Breast epithelium (tissue), 4 donors: ENCODE measurements around the gene KCTD20. TPM values are rescaled to one million over a fixed set of nuclear protein-coding genes. Genes with fewer than 3 reads are reported as not detected.
A peak's percentile ranks its signal among the peaks of the same experiment; 100 is the strongest.
"Not testable (repeated sequence)": the region's sequence is repeated elsewhere in the genome, so short reads cannot be mapped to it uniquely, and the experiment has no call there.

Experiments used
- DNase-seq, 2 donors: peaks; one replicate each; pipeline ENCODE4 v3.0.0-alpha.2; 2019; ENCODE audit warnings: low spot score in 2 of 2
- H3K27ac ChIP-seq, 2 donors: fragments of 200-600 bp; sonication (generic) in 1 of 2; one replicate each; pipeline ENCODE4 v1.5.1; 2016 to 2019; ENCODE audit warnings: mild to moderate bottlenecking in 1 of 2
- H3K27me3 ChIP-seq, 2 donors: fragments of 200-600 bp; sonication (generic) in 1 of 2; one replicate each; pipeline versions ENCODE4 v1.5.1 to v1.6.0; 2017 to 2019; ENCODE audit warnings: control low read depth in 1 of 2, mild to moderate bottlenecking in 1 of 2
- H3K36me3 ChIP-seq: fragments of 200-600 bp; one replicate; pipeline ENCODE4 v1.5.1; 2019
- H3K4me1 ChIP-seq, 2 donors: fragments of 200-600 bp; sonication (generic); one replicate each; pipeline ENCODE4 v1.5.1; 2016 to 2019; ENCODE audit warnings: control low read depth in 1 of 2
- H3K4me3 ChIP-seq, 3 donors: fragments of 200-600 bp; sonication (generic); 1 replicate in 2 of 3; 2 replicates in 1 of 3; pipeline ENCODE4 v1.5.1; 2016 to 2019; ENCODE audit warnings: mild to moderate bottlenecking in 3 of 3, moderate library complexity in 2 of 3
- H3K9me3 ChIP-seq, 2 donors: fragments of 200-600 bp; sonication (generic) in 1 of 2; one replicate each; pipeline ENCODE4 v1.5.1; 2016 to 2019; ENCODE audit warnings: control low read depth in 1 of 2
- POLR2A ChIP-seq: fragments of 450-650 bp; IDR thresholded peaks from one replicate; pipeline ENCODE4 v1.6.1; 2016; ENCODE audit warnings: antibody characterized with exemption, mild to moderate bottlenecking, moderate library complexity
- POLR2AphosphoS5 ChIP-seq, 3 donors: sonication (generic); formaldehyde crosslinking; IDR thresholded peaks; one replicate each; pipeline ENCODE4 v1.6.1; 2017; ENCODE audit warnings: antibody characterized with exemption in 3 of 3
- intact Hi-C: fragments of 100-400 bp; cut with DNase I; formaldehyde crosslinking; loops from one replicate; pipeline ENCODE4 v1.15.1; 2023; ENCODE audit warnings: low total_unique reads
- total RNA-seq, 3 donors: library from RNA; depleted of rRNA; stranded (reverse); fragments of >200 nt; gene quantifications; one replicate each; pipeline ENCODE4 v1.1.0, GENCODE V29; 2016
- TF ChIP-seq, protein P1 (sequence below), 3 donors: fragments of 450-650 bp; IDR thresholded peaks; one replicate each; pipeline ENCODE4 v1.5.1; 2016 to 2017; ENCODE audit warnings: antibody characterized with exemption in 3 of 3, mild to moderate bottlenecking in 3 of 3, moderate library complexity in 3 of 3

The KCTD20 gene
- 10 to 100 TPM; 59.4 to 64.5 (median 61.6) TPM for total RNA-seq

- TF ChIP-seq POLR2AphosphoS5 (IDR thresholded peaks at IDR 0.05) = peak; percentile 54 to 68 (median 55)
- TF ChIP-seq, protein P1, sequence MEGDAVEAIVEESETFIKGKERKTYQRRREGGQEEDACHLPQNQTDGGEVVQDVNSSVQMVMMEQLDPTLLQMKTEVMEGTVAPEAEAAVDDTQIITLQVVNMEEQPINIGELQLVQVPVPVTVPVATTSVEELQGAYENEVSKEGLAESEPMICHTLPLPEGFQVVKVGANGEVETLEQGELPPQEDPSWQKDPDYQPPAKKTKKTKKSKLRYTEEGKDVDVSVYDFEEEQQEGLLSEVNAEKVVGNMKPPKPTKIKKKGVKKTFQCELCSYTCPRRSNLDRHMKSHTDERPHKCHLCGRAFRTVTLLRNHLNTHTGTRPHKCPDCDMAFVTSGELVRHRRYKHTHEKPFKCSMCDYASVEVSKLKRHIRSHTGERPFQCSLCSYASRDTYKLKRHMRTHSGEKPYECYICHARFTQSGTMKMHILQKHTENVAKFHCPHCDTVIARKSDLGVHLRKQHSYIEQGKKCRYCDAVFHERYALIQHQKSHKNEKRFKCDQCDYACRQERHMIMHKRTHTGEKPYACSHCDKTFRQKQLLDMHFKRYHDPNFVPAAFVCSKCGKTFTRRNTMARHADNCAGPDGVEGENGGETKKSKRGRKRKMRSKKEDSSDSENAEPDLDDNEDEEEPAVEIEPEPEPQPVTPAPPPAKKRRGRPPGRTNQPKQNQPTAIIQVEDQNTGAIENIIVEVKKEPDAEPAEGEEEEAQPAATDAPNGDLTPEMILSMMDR (IDR thresholded peaks at IDR 0.05) = peak in 1 of 3 donors; percentile 13
- TF ChIP-seq POLR2A = no peak
- Histone ChIP-seq H3K9me3 (no peaks in the 10 kb centered on the region), H3K4me1 (peaks cover 0 to 24% of the 10 kb centered on the region in 2 donors), H3K27ac (peak within 1 kb of the TSS; percentile 98 to 99), H3K36me3 (no peaks in the 10 kb centered on the region), H3K27me3 (no peaks in the 10 kb centered on the region), H3K4me3 (peak within 1 kb of the TSS; percentile 84 to 96 (median 95))
- intact Hi-C loops = no loop called here
- DNase-seq = peak; percentile 81 to 85
These were observed at the start of gene KCTD20, which contains the start of gene PXT1 for GRCh38 chr6:36442671-36443470. TSS of gene KCTD20 (plus strand) at chr6:36443000. CDS start at chr6:36470098, 27,098 bp downstream. TSS of gene PXT1 (minus strand) at chr6:36442854. CDS start at chr6:36426082, 16,772 bp downstream.

DNA sequence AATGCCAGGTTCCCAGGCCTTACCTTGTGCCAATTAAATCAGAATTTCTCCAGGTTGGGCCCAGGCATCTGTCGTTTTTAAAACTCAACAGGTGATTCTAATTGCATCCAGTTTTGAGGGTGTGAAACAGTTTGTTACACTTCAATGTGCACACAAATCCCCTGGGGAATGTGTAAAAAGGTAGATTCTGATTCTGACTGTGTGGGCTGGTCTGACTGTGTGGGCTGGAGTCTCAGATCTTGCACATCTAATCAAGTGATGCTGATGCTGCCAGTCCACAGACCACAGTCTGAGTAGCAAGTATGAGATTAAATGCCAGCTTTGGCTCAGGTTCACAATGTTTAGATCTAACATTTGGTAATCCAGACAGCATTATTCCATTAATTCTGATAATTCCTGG is 42.8 kb upstream of the KCTD20 start:
- intact Hi-C loops = no loop called here
- Histone ChIP-seq H3K36me3 (no peaks in the 10 kb centered on the region), H3K4me1 (no peaks in the 10 kb centered on the region), H3K27ac (no peak overlapping the region), H3K27me3 (no peaks in the 10 kb centered on the region), H3K9me3 (no peaks in the 10 kb centered on the region), H3K4me3 (no peak overlapping the region)
- no peak for DNase-seq
- TF ChIP-seq, protein P1 (IDR thresholded peaks at IDR 0.05) = no peak
- TF ChIP-seq POLR2AphosphoS5 (IDR thresholded peaks at IDR 0.05) (no peak), POLR2A (no peak)

DNA sequence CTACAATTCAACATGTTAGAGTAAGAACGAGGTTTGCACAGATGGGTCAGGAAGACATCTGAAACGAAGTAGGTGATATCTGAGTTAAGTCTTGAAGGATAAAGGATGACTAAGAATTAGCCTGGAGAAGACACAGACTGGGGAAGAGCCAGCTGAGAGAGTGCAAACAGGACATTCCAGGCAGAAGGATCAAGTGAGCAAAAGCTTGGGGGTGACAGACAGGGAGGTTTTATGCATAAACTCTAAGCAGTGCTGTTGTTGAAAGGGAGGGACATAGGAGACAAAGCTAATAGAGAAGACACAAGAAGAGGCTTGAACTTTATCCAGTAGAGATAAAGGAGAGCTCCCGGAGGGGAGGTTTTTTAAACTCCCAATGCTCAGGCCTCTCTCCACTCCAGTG is 40.3 kb upstream of the KCTD20 start:
- H3K9me3 ChIP-seq = no peaks in the 10 kb centered on the region
- H3K36me3 ChIP-seq = no peaks in the 10 kb centered on the region
- DNase-seq = no peak
- H3K27me3 ChIP-seq = no peaks in the 10 kb centered on the region
- intact Hi-C loops = no loop called here
- H3K27ac ChIP-seq = no peak overlapping the region
- H3K4me1 ChIP-seq = no peaks in the 10 kb centered on the region
- H3K4me3 ChIP-seq = no peak overlapping the region
- TF ChIP-seq POLR2A = no peak
- TF ChIP-seq POLR2AphosphoS5 (IDR thresholded peaks at IDR 0.05) = no peak
- TF ChIP-seq, protein P1 (IDR thresholded peaks at IDR 0.05) = no peak

GRCh38 chr6:36404164-36404563 is 38.6 kb upstream of the KCTD20 start:
- intact Hi-C loops = no loop called here
- no peaks in the 10 kb centered on the region for H3K36me3 ChIP-seq
- TF ChIP-seq, protein P1 (IDR thresholded peaks at IDR 0.05) = no peak
- no peak for TF ChIP-seq POLR2AphosphoS5 (IDR thresholded peaks at IDR 0.05)
- no peak for TF ChIP-seq POLR2A
- H3K4me3 ChIP-seq = no peak overlapping the region
- H3K9me3 ChIP-seq = no peaks in the 10 kb centered on the region
- no peak for DNase-seq
- H3K4me1 ChIP-seq = no peaks in the 10 kb centered on the region
- no peak overlapping the region for H3K27ac ChIP-seq
- H3K27me3 ChIP-seq = no peaks in the 10 kb centered on the region

- H3K27me3 ChIP-seq, H3K4me1 ChIP-seq, intact Hi-C loops, H3K27ac ChIP-seq, DNase-seq, H3K36me3 ChIP-seq, H3K9me3 ChIP-seq, H3K4me3 ChIP-seq: not testable (repeated sequence)
These were observed 33.1 kb upstream of the KCTD20 start for GRCh38 chr6:36409718-36410117.
